OCI-LY1 (cell line): ENCODE measurements around the gene CLEC20A.

Source experiments
- EZH2 ChIP-seq: fragments of 200-600 bp; sonication (generic), shearing (Covaris generic); IDR thresholded peaks from 2 replicates; pipeline ENCODE4 v1.8.0; 2017; ENCODE audit warnings: borderline replicate concordance, mixed run types, mild to moderate bottlenecking, antibody characterized with exemption, low read length, moderate library complexity, mixed read lengths
- TF ChIP-seq, protein P1 (sequence below): fragments of 200-600 bp; sonication (generic), shearing (Covaris generic); IDR thresholded peaks from 2 replicates; pipeline ENCODE4 v1.5.1; 2017; ENCODE audit warnings: mild to moderate bottlenecking, antibody characterized with exemption, low read length, moderate library complexity, mixed read lengths

DNA sequence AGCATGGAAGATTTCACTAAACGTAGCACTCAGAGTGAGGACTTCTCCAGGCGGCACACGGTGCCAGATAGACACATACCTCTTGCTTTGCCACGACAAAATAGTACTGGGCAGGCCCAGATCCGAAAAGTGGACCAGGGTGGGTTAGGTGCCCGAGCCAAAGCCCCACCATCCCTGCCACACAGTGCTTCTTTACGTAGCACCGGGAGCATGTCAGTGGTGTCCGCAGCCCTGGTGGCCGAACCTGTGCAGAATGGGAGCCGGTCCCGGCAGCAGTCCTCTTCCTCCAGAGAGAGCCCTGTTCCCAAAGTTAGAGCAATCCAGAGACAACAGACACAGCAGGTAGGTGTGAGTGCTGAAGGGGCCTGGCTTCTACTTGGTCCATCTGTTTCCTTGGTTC is 38.6 kb downstream of the CLEC20A start:
- TF ChIP-seq EZH2: no peak
- TF ChIP-seq, protein P1, sequence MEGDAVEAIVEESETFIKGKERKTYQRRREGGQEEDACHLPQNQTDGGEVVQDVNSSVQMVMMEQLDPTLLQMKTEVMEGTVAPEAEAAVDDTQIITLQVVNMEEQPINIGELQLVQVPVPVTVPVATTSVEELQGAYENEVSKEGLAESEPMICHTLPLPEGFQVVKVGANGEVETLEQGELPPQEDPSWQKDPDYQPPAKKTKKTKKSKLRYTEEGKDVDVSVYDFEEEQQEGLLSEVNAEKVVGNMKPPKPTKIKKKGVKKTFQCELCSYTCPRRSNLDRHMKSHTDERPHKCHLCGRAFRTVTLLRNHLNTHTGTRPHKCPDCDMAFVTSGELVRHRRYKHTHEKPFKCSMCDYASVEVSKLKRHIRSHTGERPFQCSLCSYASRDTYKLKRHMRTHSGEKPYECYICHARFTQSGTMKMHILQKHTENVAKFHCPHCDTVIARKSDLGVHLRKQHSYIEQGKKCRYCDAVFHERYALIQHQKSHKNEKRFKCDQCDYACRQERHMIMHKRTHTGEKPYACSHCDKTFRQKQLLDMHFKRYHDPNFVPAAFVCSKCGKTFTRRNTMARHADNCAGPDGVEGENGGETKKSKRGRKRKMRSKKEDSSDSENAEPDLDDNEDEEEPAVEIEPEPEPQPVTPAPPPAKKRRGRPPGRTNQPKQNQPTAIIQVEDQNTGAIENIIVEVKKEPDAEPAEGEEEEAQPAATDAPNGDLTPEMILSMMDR: no peak
